HepG2 (cell line): ENCODE data around the gene EGFL8. TPM values are rescaled to one million over a fixed set of nuclear protein-coding genes. Genes with fewer than 3 reads are reported as not detected.

Experiments used
- BCL6 ChIP-seq: IDR thresholded peaks from 2 replicates; pipeline ENCODE4 v1.6.1; 2016; ENCODE audit warnings: missing genetic modification reagents, missing compliant biosample characterization
- HMGXB3 ChIP-seq: sonication (generic); formaldehyde crosslinking; IDR thresholded peaks from 2 replicates; pipeline ENCODE4 v1.4.0; 2020; ENCODE audit warnings: missing genetic modification reagents, borderline replicate concordance
- KDM6A ChIP-seq: IDR thresholded peaks from 2 replicates; pipeline ENCODE4 v1.6.1; 2016; ENCODE audit warnings: low read depth
- MIER3 ChIP-seq: IDR thresholded peaks from 2 replicates; pipeline ENCODE4 v1.6.1; 2016; ENCODE audit warnings: missing compliant biosample characterization, borderline replicate concordance
- MTA3 ChIP-seq: sonication (generic); formaldehyde crosslinking; IDR thresholded peaks from 2 replicates; pipeline ENCODE4 v1.4.0; 2020; ENCODE audit warnings: missing genetic modification reagents
- SATB2 ChIP-seq: sonication (generic); formaldehyde crosslinking; IDR thresholded peaks from 2 replicates; pipeline ENCODE4 v1.5.0; 2020; ENCODE audit warnings: missing genetic modification reagents
- SP4 ChIP-seq: sonication (generic); formaldehyde crosslinking; IDR thresholded peaks from 2 replicates; pipeline ENCODE4 v1.8.1; 2023; ENCODE audit warnings: mild to moderate bottlenecking, missing genetic modification reagents
- STAG1 ChIP-seq: sonication (generic); formaldehyde crosslinking; IDR thresholded peaks from 2 replicates; pipeline ENCODE4 v1.4.0; 2020; ENCODE audit warnings: missing genetic modification reagents
- TBX2 ChIP-seq: sonication (generic); formaldehyde crosslinking; IDR thresholded peaks from 2 replicates; pipeline ENCODE4 v1.5.0; 2020; ENCODE audit warnings: missing genetic modification reagents, mild to moderate bottlenecking, borderline replicate concordance
- TCF7 ChIP-seq: sonication (generic); IDR thresholded peaks from 2 replicates; pipeline ENCODE4 v1.6.1; 2016; ENCODE audit warnings: antibody characterized with exemption, low read depth
- ZBTB7B ChIP-seq: sonication (generic); formaldehyde crosslinking; IDR thresholded peaks from 2 replicates; pipeline ENCODE4 v1.4.0; 2020; ENCODE audit warnings: missing genetic modification reagents
- ZFP1 ChIP-seq: IDR thresholded peaks from 2 replicates; pipeline ENCODE4 v1.6.1; 2016
- ZNF382 ChIP-seq: sonication (generic); formaldehyde crosslinking; IDR thresholded peaks from 2 replicates; pipeline ENCODE4 v1.5.0; 2020; ENCODE audit warnings: missing genetic modification reagents, mild to moderate bottlenecking, borderline replicate concordance
- ZNF446 ChIP-seq: sonication (generic); formaldehyde crosslinking; IDR thresholded peaks from 2 replicates; pipeline ENCODE4 v1.5.0; 2020; ENCODE audit warnings: mild to moderate bottlenecking, missing genetic modification reagents
- ZNF512 ChIP-seq: sonication (generic); formaldehyde crosslinking; IDR thresholded peaks from 2 replicates; pipeline ENCODE4 v1.4.0; 2020; ENCODE audit warnings: mild to moderate bottlenecking, missing genetic modification reagents
- ZNF543 ChIP-seq: sonication (generic); formaldehyde crosslinking; IDR thresholded peaks from 2 replicates; pipeline ENCODE4 v1.4.0; 2020; ENCODE audit warnings: mild to moderate bottlenecking, missing genetic modification reagents
- ZNF839 ChIP-seq: sonication (generic); formaldehyde crosslinking; IDR thresholded peaks from 2 replicates; pipeline ENCODE4 v1.4.0; 2020; ENCODE audit warnings: missing genetic modification reagents, mild to moderate bottlenecking, borderline replicate concordance
- ZSCAN25 ChIP-seq: sonication (generic); formaldehyde crosslinking; IDR thresholded peaks from 2 replicates; pipeline ENCODE4 v1.8.0; 2022; ENCODE audit warnings: mild to moderate bottlenecking, missing genetic modification reagents
- ZUFSP ChIP-seq: sonication (generic); formaldehyde crosslinking; IDR thresholded peaks from 2 replicates; pipeline ENCODE4 v1.9.0; 2021; ENCODE audit warnings: missing genetic modification reagents, mild to moderate bottlenecking, borderline replicate concordance
- polyA plus RNA-seq, 8 experiments: library from polyadenylated mRNA; depleted of rRNA in 3 of 8; stranded (reverse) in 7 of 8; unstranded in 1 of 8; fragments of >200 nt; fragmentation: Illumina TruSeq in 4 of 8; extraction: Trizol in 4 of 8; gene quantifications; 2 replicates each; pipeline versions ENCODE4 v1.2.1 to v1.2.3, GENCODE V29; 2011 to 2016; ENCODE audit warnings: low read depth in 4 of 8, missing spikeins in 1 of 8, mixed read lengths in 1 of 8; ENCODE audit not compliant: insufficient read depth in 1 of 8
- total RNA-seq, 5 experiments: library from RNA; depleted of rRNA; stranded (reverse); fragments of >200 nt; fragmentation: Illumina TruSeq; extraction: Trizol; gene quantifications; 2 replicates each; pipeline ENCODE4 v1.2.3, GENCODE V29; 2016; ENCODE audit warnings: low read depth in 1 of 5

The EGFL8 gene
- total and polyA plus RNA-seq, 2 of the 13 experiments (the other 11 are each of a cell fraction or from before 2014, with no cell fraction given): 10.0 to 11.5 TPM

GRCh38 chr6:32177183-32177787 is 12.9 kb downstream of the EGFL8 start (continued):
- TF ChIP-seq ZNF543: no peak
- TF ChIP-seq ZUFSP (CRISPR knock-in tag): no peak
- TF ChIP-seq ZSCAN25 (CRISPR knock-in tag): no peak
- TF ChIP-seq ZNF446 (CRISPR knock-in tag): no peak
- no peak for TF ChIP-seq TBX2 (CRISPR knock-in tag)
- no peak; the same call in 1 of the 2 replicates for TF ChIP-seq ZBTB7B (CRISPR knock-in tag)
- TF ChIP-seq SATB2 (CRISPR knock-in tag): no peak
- no peak for TF ChIP-seq KDM6A (CRISPR knock-in tag)
- no peak for TF ChIP-seq SP4 (CRISPR knock-in tag)
- no peak for TF ChIP-seq ZNF382 (CRISPR knock-in tag)
- no peak for TF ChIP-seq BCL6
- TF ChIP-seq HMGXB3 (CRISPR knock-in tag): no peak
- no peak; the same call in 1 of the 2 replicates for TF ChIP-seq ZFP1 (CRISPR knock-in tag)
- no peak for TF ChIP-seq MTA3 (CRISPR knock-in tag)
- TF ChIP-seq MIER3: peak; percentile 50; the same call in 1 of the 2 replicates
- TF ChIP-seq ZNF839 (CRISPR knock-in tag): no peak
- TF ChIP-seq ZNF512: no peak
- no peak for TF ChIP-seq TCF7
- TF ChIP-seq STAG1: no peak
